Cardiac septum (tissue), 1 donor: ENCODE data around the gene UBE2Q1. TPM values are rescaled to one million over a fixed set of nuclear protein-coding genes. Genes with fewer than 3 reads are reported as not detected.

Experiments
- DNase-seq: peaks from one replicate; pipeline ENCODE4 v3.0.0-alpha.2; 2020; ENCODE audit warnings: low spot score
- intact Hi-C: fragments of 100-400 bp; cut with DNase I; formaldehyde crosslinking; loops from one replicate; pipeline ENCODE4 v1.14.0; 2022
- long read RNA-seq: library from polyadenylated mRNA; unstranded; transcript quantifications from one replicate; pipeline ENCODE4 v2.0.0, GENCODE V29; 2021
- total RNA-seq: library from RNA; stranded (reverse); fragmentation: NEBNext Ultra II Directional; extraction: Animal tissue kit (Norgen Biotek cat#: 25700); gene quantifications from one replicate; pipeline ENCODE4 v1.2.1, GENCODE V29; 2021
- donor health status: DM: no; HTN: no; CAD: no.

UBE2Q1 gene
- 65.5 TPM for total RNA-seq
- long read RNA-seq, transcript UBE2Q1-201 (13 exons, 3,210 nt) = major isoform, 61 of 72 reads
- long read RNA-seq, partial matches to known transcripts = 3 of 72 reads
- long read RNA-seq, other reads (novel, unspliced or antisense) = 8 of 72 reads

DNA sequence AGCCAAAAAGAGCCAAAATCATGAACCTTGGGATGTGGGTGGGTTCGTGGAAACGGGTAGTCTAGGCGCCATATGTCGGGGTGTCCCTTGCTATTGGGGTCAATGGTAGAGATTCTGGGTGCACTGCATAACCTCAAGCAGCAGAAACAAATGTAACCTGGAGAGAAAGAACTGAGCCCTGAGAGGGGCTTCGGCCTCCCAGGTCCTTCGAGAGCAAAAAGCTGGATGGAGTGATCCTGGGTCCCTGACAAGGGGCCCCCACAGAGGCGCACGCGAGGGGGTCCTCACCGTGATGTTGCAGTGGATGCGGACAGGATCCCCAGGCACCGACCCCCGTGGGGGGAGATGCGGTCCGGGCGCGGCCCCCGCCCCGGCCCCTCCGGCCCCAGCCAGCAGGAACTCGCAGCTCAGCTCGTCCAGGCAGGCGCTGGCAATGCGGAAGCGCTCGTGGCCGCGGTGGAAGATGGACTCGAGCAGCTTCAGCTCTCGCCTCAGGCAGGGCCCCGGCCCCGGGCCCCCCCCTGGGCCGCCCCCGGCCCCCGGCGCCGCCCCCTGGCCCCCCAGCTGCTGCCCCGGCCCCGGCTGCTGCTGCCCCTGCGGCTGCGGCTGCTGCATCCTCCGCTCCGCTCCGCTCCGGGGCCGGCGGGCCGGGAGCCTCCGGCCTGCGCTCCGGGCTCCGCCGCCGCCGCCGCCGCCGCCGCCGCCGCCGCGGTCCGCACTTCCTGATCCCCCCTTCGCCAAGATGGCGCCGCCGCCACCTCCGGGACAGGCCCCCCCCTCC is at the start of gene UBE2Q1:
TSS of gene UBE2Q1 (minus strand) at position 724 of the 781 bp plus-strand sequence. CDS start at position 615, 109 bp downstream.
- intact Hi-C loops = loop anchor here (2.0 to 5.0 kb wide), 5 partner anchors 71 to 443 kb away; partner anchors contain the start of genes IL6R and PMVK
- peak; percentile 86 for DNase-seq

DNA sequence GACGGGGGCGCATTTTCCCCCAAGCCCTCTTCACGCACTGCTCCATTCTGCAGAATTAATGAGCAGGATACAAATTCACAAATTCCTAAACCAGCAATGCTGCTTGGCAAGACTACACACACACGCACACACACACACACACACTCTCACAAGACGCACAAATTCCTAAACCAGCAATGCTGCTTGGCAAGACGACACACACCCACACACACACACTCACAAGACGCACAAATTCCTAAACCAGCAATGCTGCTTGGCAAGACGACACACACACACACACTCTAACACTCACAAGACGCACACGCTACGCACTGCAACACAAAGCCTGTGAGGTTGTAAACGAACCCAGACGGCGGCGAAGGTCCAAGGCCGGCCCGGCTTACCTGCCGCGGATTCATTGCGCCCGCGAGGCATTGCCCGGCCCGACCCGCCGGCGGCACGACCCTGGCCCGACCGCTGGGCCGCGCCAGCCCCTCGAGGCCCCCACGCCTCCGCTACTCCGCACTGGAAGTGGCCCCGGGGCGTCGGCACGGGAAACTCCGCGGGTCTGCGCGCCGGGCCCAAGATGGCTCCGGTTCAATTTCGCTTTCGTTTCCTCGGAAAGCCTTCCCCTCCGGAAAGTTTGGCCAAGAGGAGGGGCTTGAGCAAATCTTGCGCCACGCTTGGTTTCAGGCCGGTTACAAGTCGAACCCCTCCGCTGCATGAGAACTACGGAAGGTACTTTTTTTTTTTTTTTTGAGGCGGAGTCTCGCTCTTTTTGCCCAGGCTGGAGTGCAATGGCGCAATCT is 49.3 kb upstream of the UBE2Q1 start, which contains the start of gene ADAR:
TSS of gene ADAR (minus strand) at position 578 of the 788 bp plus-strand sequence. CDS start at position 398, 180 bp downstream.
- DNase-seq = peak; percentile 97
- intact Hi-C loops = loop anchor here (1.0 kb wide), 1 partner anchor 49 kb away; no protein-coding TSS in a partner anchor

DNA sequence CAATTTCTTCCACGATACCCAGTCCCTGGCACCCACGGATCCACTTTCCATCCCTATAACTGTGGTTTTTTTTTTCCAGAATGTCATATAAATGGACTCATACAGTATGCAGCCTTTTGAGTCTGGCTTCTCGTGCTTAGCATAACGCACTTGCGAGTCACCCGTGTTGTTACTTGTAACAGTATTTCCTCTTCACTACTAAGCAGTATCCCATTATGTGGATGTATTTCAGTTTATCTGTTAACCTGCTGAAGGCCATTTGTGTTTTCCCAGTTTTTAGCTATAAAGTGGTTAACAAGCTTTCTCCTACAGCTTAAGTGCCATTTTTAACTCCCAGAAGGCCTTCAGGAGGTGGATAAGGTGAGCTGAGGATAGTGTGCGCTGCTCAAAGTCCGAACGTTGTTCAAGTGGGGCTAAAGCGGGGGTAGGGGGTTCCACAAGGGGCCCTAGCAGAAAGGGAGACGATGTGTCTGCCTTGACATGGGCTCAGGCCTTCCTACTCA is 48.7 kb upstream of the UBE2Q1 start:
- DNase-seq = no peak
- intact Hi-C loops = loop anchor here (1.0 kb wide), 1 partner anchor 48 kb away; no protein-coding TSS in a partner anchor

DNA sequence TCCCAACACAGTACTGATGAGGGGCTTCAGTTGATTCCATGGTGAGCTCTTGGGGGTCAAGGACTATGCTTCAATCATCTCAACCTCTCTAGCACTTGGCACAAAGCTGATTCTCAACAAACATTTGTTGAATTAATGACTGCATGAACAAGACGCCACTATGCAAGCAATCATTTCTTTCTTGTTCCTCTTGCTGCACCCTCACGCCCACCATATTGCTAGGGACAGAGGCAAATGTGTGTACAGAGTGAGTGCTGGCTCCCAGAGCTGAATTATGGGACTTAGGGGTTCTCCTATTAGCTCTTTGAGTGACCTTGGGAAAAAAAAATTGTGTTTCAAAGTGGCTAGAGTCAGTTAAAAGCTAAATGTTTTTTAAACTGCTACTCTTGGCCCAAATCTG is 47.1 kb upstream of the UBE2Q1 start:
- intact Hi-C loops = no loop called here
- no peak for DNase-seq

DNA sequence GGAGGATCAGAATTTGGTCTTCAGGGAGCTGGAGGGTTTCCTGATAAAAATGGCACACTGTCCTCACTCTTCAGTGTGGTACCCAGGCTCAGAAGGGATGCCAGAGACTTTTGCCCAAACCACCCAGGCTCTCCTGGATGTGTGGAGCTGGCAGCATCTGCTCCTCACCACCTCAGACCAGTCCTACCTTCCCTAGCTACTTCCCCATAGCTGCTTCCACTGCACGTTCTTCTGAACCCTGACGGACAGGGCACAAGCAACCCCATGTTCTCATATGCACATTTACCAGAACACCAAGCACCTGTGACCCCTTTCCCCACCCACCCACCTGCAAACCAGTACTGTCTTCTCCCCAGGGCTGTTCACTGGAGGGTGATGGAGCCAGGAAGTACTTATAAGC is 44.9 kb upstream of the UBE2Q1 start:
- intact Hi-C loops = no loop called here
- DNase-seq = no peak

DNA sequence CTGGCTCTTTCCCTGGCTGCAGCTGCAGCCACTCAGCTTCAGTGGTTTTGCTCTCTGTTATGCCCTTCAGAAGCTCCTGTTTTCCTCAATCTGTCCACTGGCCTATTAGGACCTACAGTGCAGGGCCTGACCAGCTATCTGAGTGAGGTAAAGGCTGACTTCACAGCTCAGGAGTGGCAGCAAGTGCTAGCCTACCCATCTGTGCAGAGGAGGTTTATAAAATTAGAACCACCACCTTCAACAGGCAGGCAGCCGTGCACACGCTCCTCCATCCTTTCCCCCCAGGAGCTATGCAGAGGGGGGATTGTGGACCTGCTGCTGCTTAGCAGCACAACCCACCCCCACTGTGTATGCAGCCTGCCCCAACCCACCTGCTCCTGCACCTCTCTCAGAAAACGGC is 41.2 kb upstream of the UBE2Q1 start:
- DNase-seq = no peak
- intact Hi-C loops = no loop called here

DNA sequence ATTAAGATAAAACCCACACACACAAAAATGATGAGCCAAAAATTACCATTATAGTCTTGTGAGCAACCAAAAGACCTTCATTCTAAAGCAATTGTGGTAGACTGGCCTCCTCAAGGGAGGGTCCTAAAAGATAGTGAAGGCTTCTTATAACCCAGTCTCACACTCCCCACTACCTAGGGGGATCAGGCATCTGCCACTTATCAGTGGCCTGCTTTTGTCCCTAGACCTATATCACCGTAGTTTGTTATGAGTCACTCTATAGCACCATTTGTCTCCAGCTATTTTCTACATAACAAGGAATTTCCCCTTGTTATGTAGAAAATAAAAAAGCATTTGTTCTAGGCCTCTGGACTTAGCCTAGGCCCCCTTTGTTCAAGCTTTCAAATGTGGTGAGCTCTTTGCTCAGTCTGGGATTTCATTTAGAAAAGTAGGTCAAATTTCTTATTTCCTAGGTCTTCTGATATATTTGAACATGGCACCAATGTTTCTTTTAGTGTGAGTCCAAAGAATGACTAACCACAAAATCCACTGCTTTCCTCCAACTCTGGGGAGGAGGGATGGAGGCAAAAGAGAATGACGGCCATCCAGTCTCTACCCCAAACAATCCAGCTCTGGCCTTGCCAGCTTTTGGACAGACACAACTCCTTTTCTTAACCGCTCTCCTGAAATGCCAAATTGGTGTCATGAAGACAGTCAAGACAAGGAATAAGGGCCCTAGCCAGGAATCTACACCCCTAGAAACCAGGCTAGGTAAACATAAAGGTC is 40.6 kb upstream of the UBE2Q1 start:
- intact Hi-C loops = no loop called here
- DNase-seq = no peak

DNA sequence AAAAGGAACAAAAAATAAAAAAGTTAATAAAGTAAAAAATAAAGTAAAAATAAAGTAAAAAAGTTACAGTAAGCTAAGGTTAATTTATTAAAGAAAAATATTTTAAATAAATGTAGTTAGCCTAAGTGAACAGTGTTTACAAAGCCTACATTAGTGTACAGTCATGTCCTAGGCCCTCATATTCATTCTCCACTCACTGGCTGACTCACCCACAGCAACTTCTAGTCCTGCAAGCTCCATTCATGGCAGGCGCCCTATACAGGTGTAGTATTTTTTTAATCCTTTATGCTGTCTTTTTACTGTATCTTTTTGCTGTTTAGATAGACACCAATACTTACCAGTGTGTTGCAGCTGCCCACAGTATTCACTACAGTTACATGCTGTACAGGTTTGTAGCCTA is 37.2 kb upstream of the UBE2Q1 start:
- DNase-seq = no peak
- intact Hi-C loops = no loop called here

DNA sequence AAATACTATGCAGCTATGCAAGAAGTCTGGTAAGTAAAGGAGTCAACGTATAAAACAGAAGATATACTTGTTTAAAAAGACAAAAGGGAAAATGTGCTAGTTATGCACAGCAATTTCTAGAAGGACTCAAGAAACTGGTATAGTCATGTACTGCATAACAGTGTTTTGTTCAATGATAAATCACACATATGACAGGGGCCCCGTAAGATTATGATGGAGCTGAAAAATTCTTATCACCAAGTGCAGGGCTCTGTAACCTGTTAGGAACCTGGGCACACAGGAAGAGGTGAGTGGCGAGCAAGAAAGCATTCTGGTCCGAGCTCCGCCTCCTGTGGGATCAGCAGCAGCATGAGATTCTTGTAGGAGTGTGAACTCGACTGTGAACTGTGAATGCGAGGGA is 36.3 kb upstream of the UBE2Q1 start:
- no peak for DNase-seq
- intact Hi-C loops = no loop called here

DNA sequence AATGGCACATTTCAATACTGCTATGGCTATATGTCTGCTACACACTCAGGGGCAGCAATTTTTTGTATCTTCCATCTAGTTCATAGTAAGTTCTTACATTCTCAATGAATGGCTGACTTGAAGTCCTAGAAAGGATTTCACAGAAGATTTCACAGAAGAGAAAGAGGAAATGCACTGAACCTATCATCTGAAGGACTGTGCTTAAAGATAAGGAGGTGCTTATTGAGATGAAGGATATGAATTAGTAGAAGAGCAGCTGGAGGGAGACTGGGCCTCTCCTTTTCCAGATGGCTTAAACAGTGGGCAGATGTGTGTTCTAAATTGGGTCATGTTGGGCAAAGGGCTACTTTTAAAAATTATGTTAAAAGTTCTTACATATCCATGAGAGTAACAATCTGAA is 34.9 kb upstream of the UBE2Q1 start:
- intact Hi-C loops = no loop called here
- DNase-seq = no peak

DNA sequence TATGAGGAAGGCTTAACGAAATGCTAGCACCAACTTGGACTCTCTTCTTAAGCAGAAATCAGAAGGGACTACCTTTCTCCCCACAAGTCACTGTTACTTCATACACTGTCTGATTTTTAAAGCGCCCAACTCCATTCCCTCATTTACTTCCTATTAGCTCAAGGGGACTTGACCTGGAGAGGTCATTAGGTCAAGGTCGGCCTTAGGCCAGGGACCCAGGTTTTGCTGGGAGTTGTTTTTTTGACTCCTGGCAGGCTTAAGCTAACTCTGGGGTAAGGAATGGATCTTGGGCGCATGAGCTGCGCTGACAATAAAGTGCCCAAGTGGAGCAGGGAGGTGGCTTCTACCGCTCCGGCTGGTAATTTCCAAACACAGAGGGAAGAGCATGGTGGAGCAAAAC is 32.7 kb upstream of the UBE2Q1 start:
- no peak for DNase-seq
- intact Hi-C loops = no loop called here

DNA sequence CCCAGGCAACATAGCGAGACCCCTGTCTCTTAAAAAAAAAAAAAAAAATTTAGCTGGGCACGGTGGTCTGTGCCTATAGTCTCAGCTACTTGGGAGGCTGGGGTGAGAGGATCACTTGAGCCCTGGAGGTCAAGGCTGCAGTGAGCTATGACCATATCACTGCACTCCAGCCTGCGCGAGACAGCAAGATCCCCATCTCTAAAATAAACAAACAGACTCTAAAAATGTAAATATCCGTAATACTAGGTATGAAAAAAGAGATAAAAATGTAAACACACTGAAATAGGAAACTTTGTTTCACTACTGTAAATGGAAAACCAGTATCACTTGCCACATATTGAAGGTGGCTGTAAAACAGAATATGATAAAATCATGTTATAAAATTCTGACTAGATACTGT is 32.3 kb upstream of the UBE2Q1 start:
- intact Hi-C loops = no loop called here
- no peak for DNase-seq

DNA sequence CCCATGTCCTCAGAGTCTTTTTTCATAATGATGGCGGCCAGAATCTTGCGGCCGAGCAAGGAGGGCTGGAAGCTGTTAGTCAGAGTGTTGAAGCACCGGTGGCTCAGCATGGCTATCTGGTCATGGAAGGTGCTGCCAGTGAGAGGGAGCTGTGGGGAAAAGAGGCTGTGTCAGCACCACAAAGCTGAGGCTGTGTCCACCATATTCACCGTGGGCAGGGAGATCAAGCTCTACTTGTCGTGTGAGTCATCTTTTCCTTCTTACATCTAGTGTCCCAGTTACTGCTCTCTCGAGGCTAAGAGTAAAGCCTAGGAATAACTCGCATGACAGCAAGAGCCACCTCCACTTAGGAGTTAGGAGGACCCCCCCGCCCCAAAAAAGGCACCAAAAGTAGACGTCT is 31.3 kb upstream of the UBE2Q1 start:
- intact Hi-C loops = no loop called here
- DNase-seq = no peak

DNA sequence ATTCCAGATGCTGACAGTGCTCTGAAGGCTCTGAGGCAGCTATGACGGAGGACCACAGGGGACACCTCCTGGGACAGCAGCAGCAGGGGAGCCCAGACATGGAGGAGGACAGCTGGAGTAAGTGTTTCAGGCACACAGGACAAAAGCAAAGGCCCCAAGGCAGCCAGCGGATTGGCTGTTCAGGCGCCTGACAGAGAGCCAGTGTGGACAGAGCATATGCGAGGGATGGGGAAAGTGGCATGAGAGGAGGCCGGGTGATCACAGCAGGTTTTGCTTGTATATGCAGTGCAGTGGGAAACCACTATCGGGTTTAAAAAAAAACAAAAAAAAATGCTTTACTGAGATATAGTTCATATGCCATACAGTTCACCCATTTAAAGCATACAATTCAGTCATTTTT is 28.2 kb upstream of the UBE2Q1 start:
- intact Hi-C loops = no loop called here
- no peak for DNase-seq

DNA sequence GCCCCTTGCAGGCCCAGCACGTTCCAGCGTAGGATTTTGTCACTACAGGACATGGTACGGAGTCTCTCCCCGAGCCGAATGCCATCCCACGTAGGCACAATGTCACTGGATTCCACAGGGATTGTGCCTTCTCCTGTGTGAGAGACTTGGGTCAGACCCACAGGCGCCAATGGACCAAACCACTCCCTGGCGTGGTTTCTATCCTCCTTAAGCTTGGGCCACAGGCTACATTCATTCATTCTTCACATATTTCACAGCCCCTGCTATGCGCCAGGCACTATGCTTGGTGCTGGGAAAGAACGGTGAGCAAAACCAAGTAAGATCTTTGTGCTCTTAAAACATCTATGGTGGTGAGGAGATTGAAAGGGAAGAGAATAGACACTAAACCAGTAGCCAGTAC is 27.8 kb upstream of the UBE2Q1 start:
- DNase-seq = no peak
- intact Hi-C loops = no loop called here

DNA sequence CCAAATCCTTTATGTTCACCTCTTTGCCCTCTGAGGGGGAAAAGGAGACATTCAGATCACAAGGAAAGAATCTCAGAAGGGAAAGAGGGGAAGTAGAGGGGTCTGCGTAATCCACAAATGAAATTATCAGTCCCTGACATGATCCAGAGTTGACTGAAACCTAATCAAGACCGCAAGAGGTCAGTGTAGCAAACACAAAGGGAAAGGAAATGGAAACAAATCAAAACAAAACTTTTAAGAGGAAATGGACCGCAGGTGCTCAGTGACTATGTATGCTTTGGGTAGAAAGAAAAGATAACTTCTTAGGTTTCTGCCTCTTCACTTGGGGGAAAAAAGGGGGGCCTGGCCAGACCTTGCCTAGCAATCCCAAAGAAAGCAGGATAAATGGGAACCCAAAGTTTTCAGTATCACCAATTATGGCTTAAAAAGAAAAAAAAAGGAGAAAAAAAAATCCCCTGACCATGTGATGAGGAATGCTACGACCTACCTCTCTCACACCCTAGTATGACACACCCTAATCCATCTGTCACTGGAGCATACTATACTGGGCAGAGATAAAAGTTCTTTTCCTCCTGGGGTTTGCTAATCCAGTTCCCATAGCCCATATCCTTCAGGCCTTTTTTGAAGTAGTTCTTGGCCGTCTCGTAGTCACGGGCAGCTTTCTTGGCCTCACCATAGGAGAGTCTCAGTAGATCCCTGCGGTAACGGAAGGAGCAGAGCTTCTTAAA is 26.0 kb upstream of the UBE2Q1 start:
- intact Hi-C loops = no loop called here
- DNase-seq = no peak

DNA sequence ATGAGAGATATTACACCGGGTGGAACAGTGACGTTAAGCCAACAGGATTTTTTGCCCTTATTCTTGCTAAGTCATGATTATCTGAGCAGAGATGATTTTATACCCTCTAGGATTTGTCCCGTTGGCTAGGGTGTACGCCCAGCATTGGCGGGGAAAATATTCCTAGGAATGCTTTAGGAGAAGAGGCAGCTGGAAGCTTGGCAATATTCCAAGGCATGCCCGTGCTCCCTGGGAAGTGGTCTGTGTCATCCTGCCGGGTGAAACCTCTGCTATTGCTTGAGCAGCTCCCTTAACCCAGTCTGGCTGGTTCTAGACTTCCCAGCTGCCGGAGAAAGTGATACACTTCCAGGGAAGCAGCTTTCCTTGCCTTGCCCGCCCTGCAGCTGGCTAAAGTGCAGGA is 25.3 kb upstream of the UBE2Q1 start:
- no peak for DNase-seq
- intact Hi-C loops = no loop called here

DNA sequence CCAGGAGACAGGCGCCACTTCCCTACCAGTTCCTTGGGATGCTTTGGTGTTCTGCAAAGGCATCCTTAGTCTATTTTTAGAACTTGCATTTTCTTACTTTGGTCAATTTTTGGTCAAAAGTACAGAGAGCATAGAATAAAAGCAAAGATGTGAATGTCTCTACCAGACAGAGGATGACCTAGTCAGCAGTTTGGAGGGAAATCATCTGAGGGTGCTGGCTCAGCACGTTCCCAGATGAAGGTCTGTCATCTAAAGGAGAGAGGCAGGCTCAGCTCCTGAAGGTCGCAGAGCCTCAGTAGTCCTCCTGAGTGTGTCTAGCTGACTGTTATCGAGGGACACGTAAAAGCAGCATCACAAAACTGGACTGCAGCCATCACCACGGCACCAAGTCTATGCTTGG is 24.4 kb upstream of the UBE2Q1 start:
- DNase-seq = no peak
- intact Hi-C loops = no loop called here

DNA sequence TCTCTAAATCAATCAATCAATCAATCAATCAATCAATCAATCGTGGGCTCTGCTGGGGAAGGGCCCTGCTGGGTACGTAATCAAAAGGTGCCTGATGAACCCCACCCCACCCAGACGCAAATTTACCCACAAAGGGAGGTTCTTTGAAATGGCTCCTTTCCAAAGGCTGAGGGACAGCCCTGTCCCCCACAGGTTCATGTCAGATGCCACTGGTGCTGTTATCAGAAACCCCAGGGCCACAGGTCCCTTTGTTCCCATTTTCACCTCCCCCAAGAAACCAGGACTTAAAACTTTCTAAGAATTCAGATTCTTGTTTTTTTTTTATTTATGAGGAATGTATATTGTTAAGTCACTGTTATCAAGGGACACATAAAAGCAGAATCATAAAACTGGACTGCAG is 23.3 kb upstream of the UBE2Q1 start:
- intact Hi-C loops = no loop called here
- no peak for DNase-seq
